Esophagus (tissue), 2 donors: ENCODE results near the gene B4GALT2. TPM values are rescaled to one million over a fixed set of nuclear protein-coding genes. Genes with fewer than 3 reads are reported as not detected.

Experiments used
- H3K27ac ChIP-seq, 2 donors: one replicate each; pipeline ENCODE4 v1.5.1; 2013; ENCODE audit warnings: low read depth in 2 of 2, mild to moderate bottlenecking in 2 of 2, inconsistent platforms in 1 of 2, low read length in 1 of 2, moderate library complexity in 1 of 2
- H3K27me3 ChIP-seq, 2 donors: one replicate each; pipeline ENCODE4 v1.6.1; 2013; ENCODE audit warnings: low read length in 2 of 2, control low read depth in 1 of 2, mild to moderate bottlenecking in 1 of 2; ENCODE audit not compliant: insufficient read depth in 2 of 2, control insufficient read depth in 1 of 2
- H3K36me3 ChIP-seq, 2 donors: one replicate each; pipeline ENCODE4 v1.6.1; 2013; ENCODE audit warnings: low read length in 1 of 2; ENCODE audit not compliant: control insufficient read depth in 2 of 2, insufficient read depth in 2 of 2
- H3K4me1 ChIP-seq, 2 donors: one replicate each; pipeline ENCODE4 v1.6.1; 2013; ENCODE audit warnings: low read length in 1 of 2; ENCODE audit not compliant: control insufficient read depth in 2 of 2, insufficient read depth in 2 of 2
- H3K4me3 ChIP-seq, 2 donors: one replicate each; pipeline ENCODE4 v1.5.1; 2013; ENCODE audit warnings: low read length in 2 of 2, mild to moderate bottlenecking in 2 of 2, low read depth in 1 of 2, moderate library complexity in 1 of 2
- H3K9me3 ChIP-seq, 2 donors: one replicate each; pipeline ENCODE4 v1.6.1; 2013; ENCODE audit warnings: mild to moderate bottlenecking in 2 of 2, low read depth in 1 of 2, low read length in 1 of 2, moderate library complexity in 1 of 2; ENCODE audit not compliant: control insufficient read depth in 2 of 2, insufficient read depth in 1 of 2
- WGBS, 2 donors: extraction: QIAGEN DNeasy Blood & Tissue Kit; methylation state at CpG; one replicate each; pipeline ENCODE4 v1.1.7; 2013; 5-methylcytosine and 5-hydroxymethylcytosine counted together
- polyA plus RNA-seq, 2 donors: library from polyadenylated mRNA; stranded (reverse); fragments of 200-250 nt; gene quantifications; one replicate each; pipeline ENCODE4 v1.2.3, GENCODE V29; 2013
- donor health status: healthy with polysubstance abuse.
- donor health status: Bipolar disorder and iron deficiency.

B4GALT2 gene
- polyA plus RNA-seq, 2 donors: 22.7 to 30.6 TPM

DNA sequence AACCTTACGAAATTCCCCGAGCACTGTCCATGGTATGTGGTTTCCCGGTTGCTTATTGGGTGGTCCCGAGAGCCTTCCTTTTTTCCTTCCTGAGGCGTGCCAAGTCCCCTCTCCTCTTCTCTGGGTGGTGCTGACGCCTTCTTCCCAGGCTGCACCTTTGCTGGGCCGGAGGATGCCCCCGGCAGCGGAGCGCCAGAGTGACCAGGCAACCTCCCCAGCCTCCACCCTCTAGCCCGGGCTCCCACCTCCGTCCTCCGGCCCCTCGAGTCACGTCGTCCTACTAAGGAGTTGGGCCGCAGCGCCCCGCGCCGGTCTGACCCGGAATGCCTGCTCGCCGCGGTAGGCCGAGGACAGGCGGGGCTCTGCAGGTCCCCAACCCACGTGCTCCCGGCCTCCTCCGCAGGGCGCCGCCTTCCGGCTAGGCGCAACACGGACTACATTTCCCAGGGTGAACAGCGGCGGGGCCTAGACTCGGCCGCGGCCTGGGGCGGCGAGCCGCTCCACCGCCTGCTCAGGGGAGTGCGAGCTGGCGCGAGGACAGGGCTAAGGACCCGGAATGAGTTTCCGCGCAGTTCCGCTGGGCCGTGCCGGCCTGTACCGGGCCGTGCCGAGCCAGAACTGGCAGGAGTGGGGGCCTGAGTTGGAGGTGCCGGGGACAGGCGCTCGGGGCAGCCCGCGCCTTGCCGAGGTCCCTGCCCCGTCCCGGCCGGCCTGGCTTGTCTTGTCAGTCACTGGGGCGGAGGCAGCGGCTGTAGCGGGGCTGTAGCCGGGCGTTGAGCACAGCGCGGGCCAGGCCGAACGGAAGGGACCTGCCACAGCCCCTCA is 32.6 kb upstream of the B4GALT2 start, which contains the start of gene IPO13:
Gene IPO13, plus strand, starts transcription at position 715 of the 825 bp plus-strand sequence. CDS start 651 bp downstream, outside the sequence.
- Histone ChIP-seq H3K4me1 (peaks cover 13 to 17% of the 10 kb centered on the region in 2 donors), H3K36me3 (peaks cover 0 to 9% of the 10 kb centered on the region in 2 donors), H3K27ac (peak within 1 kb of the TSS; percentile 90 to 95), H3K27me3 (no peaks in the 10 kb centered on the region), H3K9me3 (no peaks in the 10 kb centered on the region), H3K4me3 (peak within 1 kb of the TSS; percentile 80 to 82)
- WGBS, 2 donors: 0 to 1% methylated on average over 68 to 74 of the region's 74 CpGs

- H3K27me3 ChIP-seq: no peaks in the 10 kb centered on the region
- peak overlapping the region; percentile 80 to 82 for H3K4me3 ChIP-seq
- H3K27ac ChIP-seq: peak overlapping the region; percentile 90 to 95
- no peaks in the 10 kb centered on the region for H3K9me3 ChIP-seq
- peaks cover 0 to 9% of the 10 kb centered on the region in 2 donors for H3K36me3 ChIP-seq
- H3K4me1 ChIP-seq: peaks cover 13 to 17% of the 10 kb centered on the region in 2 donors
- WGBS, 2 donors: 2 to 5% methylated on average over 27 of the region's 27 CpGs
Measured at GRCh38 chr1:43947061-43947873, 31.7 kb upstream of the B4GALT2 start.

DNA sequence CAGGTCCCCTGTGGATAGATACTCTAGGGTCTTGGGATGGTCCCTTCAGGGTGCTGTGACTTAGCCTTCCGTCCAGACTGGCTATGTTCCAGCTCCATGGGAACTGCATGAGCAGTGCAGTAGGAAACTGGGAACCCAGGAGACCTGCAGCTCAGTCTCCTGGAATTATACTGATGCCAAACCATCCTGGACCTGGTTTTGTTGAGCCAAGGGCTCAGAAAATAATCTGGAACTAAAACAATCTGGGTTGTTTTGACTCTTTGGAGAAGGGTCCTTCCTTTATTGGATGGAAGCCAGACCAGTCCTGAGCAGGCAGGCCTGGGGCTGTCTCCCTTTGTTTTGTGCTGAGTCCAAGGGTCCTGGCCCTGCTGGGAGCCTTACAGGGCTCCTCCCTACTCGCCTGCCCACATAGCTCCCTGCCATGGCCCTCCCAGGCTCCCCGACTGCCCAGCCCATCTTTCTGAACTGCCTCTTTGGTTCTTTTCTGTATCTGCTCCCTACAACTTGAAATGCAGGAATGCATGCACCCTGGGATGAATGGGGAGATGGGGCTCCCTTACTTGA is 31.1 kb upstream of the B4GALT2 start:
- Histone ChIP-seq H3K27me3 (no peaks in the 10 kb centered on the region), H3K36me3 (peaks cover 0 to 9% of the 10 kb centered on the region in 2 donors), H3K4me3 (peak overlapping the region; percentile 80 to 82), H3K9me3 (no peaks in the 10 kb centered on the region), H3K27ac (no peak overlapping the region), H3K4me1 (peaks cover 13 to 20% of the 10 kb centered on the region in 2 donors)
- WGBS, 2 donors: 22 to 35% methylated on average over 3 of the region's 3 CpGs

DNA sequence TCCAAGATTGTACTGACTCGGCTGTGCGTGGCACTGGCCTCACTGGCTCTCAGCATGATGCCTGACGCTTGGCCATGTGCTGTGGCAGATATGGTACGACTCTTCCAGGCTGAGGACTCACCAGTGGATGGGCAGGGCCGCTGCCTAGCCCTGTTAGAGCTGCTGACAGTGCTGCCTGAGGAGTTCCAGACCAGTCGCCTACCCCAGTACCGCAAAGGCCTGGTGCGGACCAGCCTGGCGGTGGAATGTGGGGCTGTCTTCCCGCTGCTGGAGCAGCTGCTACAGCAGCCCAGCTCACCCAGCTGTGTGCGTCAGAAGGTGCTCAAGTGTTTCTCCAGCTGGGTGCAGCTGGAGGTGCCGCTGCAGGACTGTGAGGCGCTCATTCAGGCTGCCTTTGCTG is 29.3 kb upstream of the B4GALT2 start:
- Histone ChIP-seq H3K36me3 (peaks cover 0 to 9% of the 10 kb centered on the region in 2 donors), H3K27me3 (no peaks in the 10 kb centered on the region), H3K4me1 (peaks cover 13 to 21% of the 10 kb centered on the region in 2 donors), H3K9me3 (no peaks in the 10 kb centered on the region), H3K27ac (no peak overlapping the region), H3K4me3 (no peak overlapping the region)
- 89% methylated on average over 13 of the region's 13 CpGs for WGBS, 2 donors

GRCh38 chr1:43951021-43951985 is 27.7 kb upstream of the B4GALT2 start:
- peaks cover 0 to 11% of the 10 kb centered on the region in 2 donors for H3K36me3 ChIP-seq
- H3K27me3 ChIP-seq: no peaks in the 10 kb centered on the region
- H3K27ac ChIP-seq: no peak overlapping the region
- no peak overlapping the region for H3K4me3 ChIP-seq
- no peaks in the 10 kb centered on the region for H3K9me3 ChIP-seq
- 88 to 90% methylated on average over 4 of the region's 4 CpGs for WGBS, 2 donors
- peaks cover 13 to 21% of the 10 kb centered on the region in 2 donors for H3K4me1 ChIP-seq

DNA sequence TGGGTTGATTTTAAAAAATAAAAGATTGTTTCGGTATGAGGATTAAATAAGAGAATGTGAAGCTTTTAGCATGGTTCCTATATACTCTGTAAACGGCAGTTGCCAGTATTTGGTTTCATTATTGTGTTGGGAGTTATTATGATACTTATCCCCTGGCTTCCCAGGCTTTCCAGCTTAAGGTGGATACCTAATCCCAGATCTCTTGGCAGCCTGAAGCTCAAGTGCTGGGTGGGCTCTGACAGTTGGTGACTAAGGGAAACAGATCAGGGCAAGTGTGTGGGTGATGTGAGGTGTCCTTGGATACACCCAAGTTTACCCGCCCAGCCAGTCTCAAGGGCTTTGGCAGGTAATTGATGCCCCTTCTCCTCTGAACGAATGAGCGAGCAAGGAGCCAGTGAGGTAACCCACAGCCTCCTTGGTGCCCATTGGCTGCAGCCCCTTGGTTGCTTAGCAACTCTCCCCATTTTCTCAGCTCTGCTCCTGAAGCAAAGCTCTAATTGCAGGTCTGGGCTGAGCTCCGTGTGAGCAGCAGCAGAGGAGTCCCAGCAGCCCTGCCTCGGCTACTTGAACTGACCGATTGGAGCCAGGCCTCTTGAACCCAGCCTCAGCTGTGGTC is 26.2 kb upstream of the B4GALT2 start:
- peaks cover 9 to 26% of the 10 kb centered on the region in 2 donors for H3K36me3 ChIP-seq
- no peaks in the 10 kb centered on the region for H3K9me3 ChIP-seq
- H3K4me1 ChIP-seq: peaks cover 8 to 15% of the 10 kb centered on the region in 2 donors
- no peak overlapping the region for H3K4me3 ChIP-seq
- no peaks in the 10 kb centered on the region for H3K27me3 ChIP-seq
- H3K27ac ChIP-seq: peak overlapping the region in 1 of 2 donors; percentile 71
- 51 to 60% methylated on average over 8 of the region's 8 CpGs for WGBS, 2 donors

DNA sequence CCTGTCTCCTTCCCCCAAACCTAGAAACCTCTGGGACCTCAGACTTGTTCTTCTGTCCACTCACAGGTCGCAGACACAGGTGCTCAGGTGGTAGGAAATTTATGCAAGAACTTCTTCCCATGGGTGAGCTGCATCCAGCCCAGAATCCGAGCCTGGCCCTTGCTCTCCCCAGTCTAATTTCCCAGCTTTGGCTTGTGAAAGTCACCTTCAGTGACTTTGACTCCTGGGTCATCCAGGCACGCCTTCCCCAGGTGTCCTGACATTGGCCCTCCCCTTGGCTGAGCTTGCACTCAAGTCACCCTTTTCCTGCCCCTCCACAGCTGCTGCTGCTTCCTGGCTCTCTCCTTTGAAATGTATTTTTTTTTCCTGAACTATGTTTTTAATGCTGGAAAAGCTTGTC is 25.6 kb upstream of the B4GALT2 start:
- H3K27ac ChIP-seq: peak overlapping the region in 1 of 2 donors; percentile 71
- H3K4me1 ChIP-seq: peaks cover 4 to 10% of the 10 kb centered on the region in 2 donors
- WGBS, 2 donors: 71 to 82% methylated on average over 3 of the region's 3 CpGs
- H3K9me3 ChIP-seq: no peaks in the 10 kb centered on the region
- peaks cover 10 to 29% of the 10 kb centered on the region in 2 donors for H3K36me3 ChIP-seq
- H3K27me3 ChIP-seq: no peaks in the 10 kb centered on the region
- no peak overlapping the region for H3K4me3 ChIP-seq

DNA sequence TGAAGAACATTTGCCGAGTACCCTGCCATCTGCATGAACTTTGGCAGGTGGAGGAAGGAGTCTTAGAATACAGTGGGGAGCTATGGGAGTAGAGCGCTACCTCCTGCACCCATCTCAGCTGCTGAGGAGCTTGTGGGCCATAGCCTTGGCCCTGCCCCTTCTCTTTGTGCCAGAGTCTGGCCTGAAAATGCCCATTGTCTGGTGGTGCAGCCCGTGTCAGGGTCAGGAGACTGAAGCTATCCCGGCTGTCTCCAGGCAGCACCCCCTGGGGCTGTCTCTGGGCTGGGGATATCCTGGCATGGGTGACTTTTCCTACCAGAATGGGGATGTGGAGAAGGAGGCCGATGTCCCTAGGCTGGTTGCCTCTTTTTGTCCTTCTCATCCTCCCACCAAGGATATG is 25.0 kb upstream of the B4GALT2 start:
- peaks cover 0 to 7% of the 10 kb centered on the region in 2 donors for H3K4me1 ChIP-seq
- H3K27ac ChIP-seq: no peak overlapping the region
- no peak overlapping the region for H3K4me3 ChIP-seq
- H3K9me3 ChIP-seq: no peaks in the 10 kb centered on the region
- WGBS, 2 donors: 89 to 93% methylated on average over 5 of the region's 5 CpGs
- H3K36me3 ChIP-seq: peaks cover 15 to 35% of the 10 kb centered on the region in 2 donors
- H3K27me3 ChIP-seq: no peaks in the 10 kb centered on the region
